Metanephros (tissue), 1 donor: ENCODE measurements around the gene SRPK3. TPM values are rescaled to one million over a fixed set of nuclear protein-coding genes. Genes with fewer than 3 reads are reported as not detected.

Source experiments
- total RNA-seq: library from RNA; depleted of rRNA; stranded (reverse); fragments of >200 nt; gene quantifications from one replicate; pipeline ENCODE4 v1.2.3, GENCODE V29; 2014

SRPK3 gene
- 15.1 TPM for total RNA-seq

DNA sequence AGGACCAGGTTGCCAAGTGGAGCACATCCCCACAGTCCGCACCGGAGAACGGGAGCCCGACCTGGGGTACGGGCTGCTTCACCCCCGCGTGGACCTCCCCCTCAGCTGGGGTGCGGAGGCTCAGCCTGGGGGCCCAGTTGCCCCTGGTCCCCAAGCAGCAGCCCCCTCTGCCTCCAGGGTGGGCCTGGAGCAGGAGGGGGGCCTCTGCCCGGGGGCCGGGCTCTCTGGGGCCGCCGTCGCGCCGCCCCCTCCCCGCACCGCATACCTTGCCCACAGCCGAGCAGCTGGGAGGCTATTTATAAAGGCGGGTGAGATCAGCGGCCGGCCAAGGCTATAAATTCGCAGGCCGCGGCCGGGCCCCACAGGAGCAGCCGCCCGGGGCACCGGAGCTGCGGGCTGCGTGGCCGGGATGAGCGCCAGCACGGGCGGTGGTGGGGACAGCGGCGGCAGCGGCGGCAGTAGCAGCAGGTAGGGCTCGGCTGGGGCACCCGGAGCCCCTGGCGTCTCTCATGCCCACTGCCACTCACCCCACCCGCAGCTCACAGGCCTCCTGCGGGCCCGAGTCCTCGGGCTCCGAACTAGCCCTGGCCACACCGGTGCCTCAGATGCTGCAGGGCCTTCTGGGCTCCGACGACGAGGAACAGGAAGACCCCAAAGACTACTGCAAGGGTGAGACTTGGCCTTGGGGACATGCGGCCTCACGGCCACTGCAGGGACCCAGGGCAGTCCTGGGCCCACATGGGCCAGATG is at the start of gene SRPK3:
Gene SRPK3 (plus strand): TSS at position 364 of the 750 bp plus-strand sequence. CDS start 46 bp downstream, at position 410.

GRCh38 chrX:153763989-153764755 is 16.7 kb upstream of the SRPK3 start, which contains the start of gene PLXNB3:
PLXNB3 (plus strand) TSS chrX:153764249; CDS start chrX:153765536, 1,287 bp downstream.

DNA sequence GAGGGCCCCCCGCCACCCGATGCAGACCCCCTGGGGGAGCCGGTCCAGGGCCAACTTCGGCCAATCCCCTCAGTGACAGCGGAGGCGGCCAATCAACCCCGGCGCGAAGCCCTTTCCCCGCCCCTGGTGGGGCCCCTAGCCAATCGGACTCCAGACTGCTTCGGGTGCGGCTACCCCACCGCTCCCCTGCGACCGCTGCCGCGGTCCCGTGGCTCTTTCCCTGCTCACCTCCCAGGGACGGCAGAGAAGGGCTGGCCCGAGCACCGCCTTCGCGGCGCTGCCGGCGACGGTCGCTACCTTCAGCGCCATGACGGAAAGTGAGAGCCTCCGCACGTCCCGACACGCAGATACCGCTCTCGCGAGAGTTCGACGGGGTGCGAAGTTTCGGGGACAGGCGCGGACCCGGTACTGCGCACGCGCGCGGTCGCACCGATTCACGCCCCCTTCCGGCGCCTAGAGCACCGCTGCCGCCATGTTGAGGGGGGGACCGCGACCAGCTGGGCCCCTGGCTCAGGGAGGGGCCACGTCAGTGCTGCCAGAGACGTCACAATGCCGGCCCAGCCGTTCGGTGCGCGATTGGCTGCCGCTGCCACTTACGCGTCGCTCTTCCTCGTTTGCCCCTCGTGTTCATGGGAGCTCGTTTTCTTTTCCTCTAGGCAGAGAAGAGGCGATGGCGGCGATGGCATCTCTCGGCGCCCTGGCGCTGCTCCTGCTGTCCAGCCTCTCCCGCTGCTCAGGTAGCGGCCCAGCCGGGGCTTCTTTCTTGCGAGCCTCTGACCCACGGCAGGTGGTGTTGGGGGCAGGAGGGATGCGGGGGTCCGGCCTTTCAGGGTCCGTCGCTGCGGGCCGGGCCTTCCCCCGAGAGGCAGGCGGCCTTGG is 13.4 kb downstream of the SRPK3 start, which contains the start of the genes IDH3G and SSR4:
Gene IDH3G (minus strand): TSS at position 358 of the 879 bp plus-strand sequence. CDS start 49 bp downstream, at position 309.
Gene SSR4 (plus strand): TSS at position 651 of the 879 bp plus-strand sequence. CDS start 20 bp downstream, at position 671.

DNA sequence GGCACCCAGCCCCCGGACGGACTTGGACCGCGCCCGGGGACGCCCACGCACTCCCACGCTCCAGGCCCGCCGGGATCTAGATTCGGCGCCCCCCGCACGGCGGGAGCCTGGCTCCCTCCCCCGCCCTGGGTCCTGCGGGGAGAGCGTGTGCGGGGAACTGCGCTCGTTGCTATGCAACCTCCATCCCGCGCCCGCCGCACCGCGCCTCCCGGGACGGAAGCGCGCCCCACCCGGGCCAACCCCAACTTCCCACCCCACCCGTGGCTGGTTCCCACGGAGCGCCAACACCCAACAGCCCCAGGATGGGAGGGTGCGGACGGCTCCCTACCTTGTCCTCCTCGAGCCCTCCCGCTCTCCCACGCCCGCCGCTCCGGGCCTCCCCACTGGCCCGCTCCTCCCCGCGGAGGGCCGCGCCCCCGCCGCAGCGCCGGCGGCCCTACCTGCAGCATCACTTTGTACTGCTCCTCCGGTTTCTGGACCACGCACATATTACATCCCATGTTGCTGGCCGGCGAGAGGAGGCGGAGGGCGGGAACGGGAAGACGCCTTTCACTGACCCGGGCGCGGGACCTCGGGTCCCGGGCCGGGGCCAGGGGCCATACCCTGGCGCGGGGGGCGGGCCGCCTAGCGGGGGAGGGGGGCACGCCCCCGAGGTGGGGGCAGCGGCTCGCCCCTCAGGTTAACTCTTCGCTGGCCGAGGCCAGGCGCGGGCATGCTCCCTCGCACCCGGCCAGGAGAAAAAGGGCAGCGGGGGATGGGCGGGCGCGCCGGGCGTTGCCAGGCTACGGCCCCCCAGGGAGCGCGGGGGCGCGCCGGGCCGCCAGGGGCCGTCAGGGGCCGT is 49.2 kb downstream of the SRPK3 start, which contains the start of gene PDZD4:
Gene PDZD4 (minus strand): TSS at position 746 of the 841 bp plus-strand sequence. CDS start 246 bp downstream, at position 500.

Other genes with a start within 250 kb of the SRPK3 start
- gene CCNQ, start 181.9 kb upstream of the SRPK3 start, total RNA-seq = 17.0 TPM
- gene DUSP9, start 133.8 kb upstream of the SRPK3 start, total RNA-seq = 72.7 TPM
- gene PNCK, start 107.2 kb upstream of the SRPK3 start, total RNA-seq = 6.5 TPM
- gene SLC6A8, start 93.1 kb upstream of the SRPK3 start, total RNA-seq = 40.9 TPM
- gene BCAP31, start 56.7 kb upstream of the SRPK3 start, total RNA-seq = 94.9 TPM
- 10.8 TPM for gene ABCD1, start 56.2 kb upstream of the SRPK3 start, total RNA-seq
- 2.5 TPM for gene PLXNB3, start 16.8 kb upstream of the SRPK3 start, total RNA-seq
- 70.3 TPM for gene IDH3G, start 13.3 kb downstream of the SRPK3 start, total RNA-seq
- 91.8 TPM for gene SSR4, start 13.6 kb downstream of the SRPK3 start, total RNA-seq
- 10.6 TPM for gene PDZD4, start 49.5 kb downstream of the SRPK3 start, total RNA-seq
- 38.7 TPM for gene L1CAM, start 105.1 kb downstream of the SRPK3 start, total RNA-seq
- gene AVPR2, start 123.6 kb downstream of the SRPK3 start, total RNA-seq = 4.1 TPM
- gene ARHGAP4, start 145.2 kb downstream of the SRPK3 start, total RNA-seq = 54.8 TPM
- gene NAA10, start 154.0 kb downstream of the SRPK3 start, total RNA-seq = 47.4 TPM
- 13.3 TPM for gene RENBP, start 163.6 kb downstream of the SRPK3 start, total RNA-seq
- 56.3 TPM for gene HCFC1, start 190.8 kb downstream of the SRPK3 start, total RNA-seq
- gene TMEM187, start 191.7 kb downstream of the SRPK3 start, total RNA-seq = 4.3 TPM
- gene IRAK1, start 238.9 kb downstream of the SRPK3 start, total RNA-seq = 32.6 TPM